Smooth muscle cell of the umbilical artery (primary cell): ENCODE data around the gene DACT2. TPM values are rescaled to one million over a fixed set of nuclear protein-coding genes. Genes with fewer than 3 reads are reported as not detected.

Source experiments
- total RNA-seq: library from RNA; depleted of rRNA; stranded (reverse); fragments of >200 nt; gene quantifications from 2 replicates; pipeline ENCODE4 v1.2.3, GENCODE V29; 2014

Gene DACT2, protein sequence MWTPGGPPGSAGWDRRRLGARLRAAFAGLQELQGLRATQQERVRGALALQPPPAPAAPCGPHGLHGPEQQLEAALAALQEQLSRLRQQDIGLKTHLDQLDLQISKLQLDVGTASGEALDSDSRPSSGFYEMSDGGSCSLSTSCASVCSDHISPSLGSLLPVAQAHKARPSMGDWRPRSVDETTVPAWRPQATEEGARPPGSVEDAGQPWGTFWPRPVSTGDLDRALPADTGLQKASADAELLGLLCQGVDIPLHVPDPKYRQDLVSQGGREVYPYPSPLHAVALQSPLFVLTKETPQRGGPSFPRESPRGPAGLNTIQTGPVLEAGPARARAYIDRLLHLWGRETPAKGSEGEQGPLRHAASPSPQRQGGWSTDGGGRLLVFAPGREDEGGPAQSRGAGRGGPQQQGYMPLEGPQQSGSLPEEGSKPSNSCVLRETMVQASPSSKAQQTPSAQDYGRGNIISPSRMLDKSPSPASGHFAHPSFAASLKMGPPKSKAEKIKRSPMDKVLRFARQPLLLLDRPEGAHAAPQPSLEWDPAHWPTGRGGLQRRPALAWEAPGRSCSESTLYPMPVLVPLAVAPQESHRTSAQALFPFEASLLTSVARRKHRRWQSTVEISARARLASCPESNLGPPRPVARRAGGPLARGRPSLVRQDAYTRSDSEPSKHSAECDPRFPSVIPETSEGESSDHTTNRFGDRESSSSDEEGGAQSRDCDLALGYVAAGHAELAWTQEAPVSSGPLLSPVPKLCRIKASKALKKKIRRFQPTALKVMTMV
- total RNA-seq: not detected in 2 replicates

DNA sequence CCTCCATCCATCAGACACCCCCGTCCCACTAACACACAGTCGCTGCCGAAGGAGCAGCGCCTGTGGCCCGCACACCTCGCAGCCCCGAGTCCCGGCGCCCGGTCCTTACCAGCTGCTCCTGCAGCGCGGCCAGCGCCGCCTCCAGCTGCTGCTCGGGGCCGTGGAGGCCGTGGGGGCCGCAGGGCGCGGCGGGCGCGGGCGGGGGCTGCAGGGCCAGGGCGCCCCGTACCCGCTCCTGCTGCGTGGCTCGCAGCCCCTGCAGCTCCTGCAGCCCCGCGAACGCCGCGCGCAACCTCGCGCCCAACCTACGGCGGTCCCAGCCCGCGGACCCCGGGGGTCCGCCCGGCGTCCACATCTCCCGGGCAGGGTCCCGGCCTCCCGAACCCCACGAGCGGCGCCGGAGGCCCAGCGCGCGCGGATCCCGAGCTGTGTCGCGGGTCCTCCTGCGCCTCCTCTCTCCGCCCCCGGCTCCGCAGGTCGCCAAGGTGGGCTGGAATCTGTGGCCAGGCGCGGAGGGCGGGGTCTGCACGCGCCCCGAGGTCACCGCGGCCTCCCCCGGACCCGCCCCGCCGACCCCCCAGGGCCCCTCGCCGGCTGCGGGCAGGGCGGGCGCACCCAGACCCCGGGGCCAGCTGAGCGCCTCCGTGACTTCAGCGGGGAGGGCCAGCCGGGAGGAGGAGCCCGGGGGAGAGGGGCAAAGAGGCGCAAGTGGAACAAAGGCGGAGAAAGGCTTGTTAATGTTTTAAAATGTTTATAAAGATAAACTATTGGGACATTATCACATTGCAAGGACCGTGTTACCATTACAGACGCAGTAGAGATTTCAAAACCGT is at the start of gene DACT2:
TSS of gene DACT2 (minus strand) at position 499 of the 833 bp plus-strand sequence. CDS start at position 355, 144 bp downstream.

Other genes starting within 250 kb of the DACT2 start
- gene FRMD1, start 240.6 kb downstream of the DACT2 start, total RNA-seq: not detected in 2 replicates
- gene SMOC2, start 121.4 kb upstream of the DACT2 start, total RNA-seq: not detected in 2 replicates